IPS DF 19.7 (cell line): Measurements from ENCODE around the gene TASP1.
"Not testable (repeated sequence)": the region's sequence is repeated elsewhere in the genome, so short reads cannot be mapped to it uniquely, and the experiment has no call there.

Experiments
- DNase-seq: peaks from one replicate; pipeline ENCODE4 v3.0.0-alpha.2; 2013; ENCODE audit warnings: low read depth, low spot score

TASP1 gene

DNA sequence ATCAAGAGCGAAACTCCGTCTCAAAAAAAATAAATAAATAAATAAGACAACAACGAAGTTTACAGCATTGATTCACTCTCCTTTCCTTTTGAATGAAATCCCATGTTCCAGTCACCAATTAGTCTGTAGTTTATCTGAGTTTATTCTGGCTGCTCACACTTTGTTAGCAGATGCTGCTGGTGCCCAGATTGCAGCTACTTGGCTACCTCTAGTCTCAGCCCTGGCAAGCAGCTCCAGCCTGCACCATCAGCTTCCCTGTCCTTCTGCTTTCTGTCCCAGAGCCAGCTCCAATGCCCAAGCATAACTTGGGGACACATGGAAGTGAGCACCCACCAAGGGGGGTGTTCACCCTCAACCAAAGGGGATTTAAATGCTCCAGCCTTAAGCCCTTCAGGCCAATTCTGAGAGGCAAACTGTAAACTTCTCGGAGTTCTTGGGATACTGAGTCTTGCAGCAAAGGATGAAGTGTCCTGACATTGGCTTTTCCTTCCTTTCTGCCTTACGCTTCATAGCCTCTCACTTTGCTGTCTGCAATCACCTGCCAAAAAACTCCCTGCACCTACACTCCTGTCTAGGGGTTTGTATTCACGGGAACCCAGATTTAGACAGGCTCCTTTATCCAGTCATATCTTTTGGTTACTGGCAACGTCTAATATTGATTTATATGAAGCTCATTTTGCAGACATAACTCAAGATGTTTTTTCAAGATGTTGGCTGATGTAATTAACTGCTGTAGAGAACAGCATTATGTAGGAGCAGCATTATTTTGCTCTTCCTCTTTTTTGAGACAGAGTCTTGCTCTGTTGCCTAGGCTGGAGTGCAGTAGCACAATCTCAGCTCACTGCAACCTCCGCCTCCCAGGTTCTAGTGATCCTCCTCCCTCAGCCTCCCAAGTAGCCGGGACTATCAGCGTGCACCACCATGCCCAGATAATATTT is 9.8 kb upstream of the TASP1 start:
- DNase-seq: no peak

DNA sequence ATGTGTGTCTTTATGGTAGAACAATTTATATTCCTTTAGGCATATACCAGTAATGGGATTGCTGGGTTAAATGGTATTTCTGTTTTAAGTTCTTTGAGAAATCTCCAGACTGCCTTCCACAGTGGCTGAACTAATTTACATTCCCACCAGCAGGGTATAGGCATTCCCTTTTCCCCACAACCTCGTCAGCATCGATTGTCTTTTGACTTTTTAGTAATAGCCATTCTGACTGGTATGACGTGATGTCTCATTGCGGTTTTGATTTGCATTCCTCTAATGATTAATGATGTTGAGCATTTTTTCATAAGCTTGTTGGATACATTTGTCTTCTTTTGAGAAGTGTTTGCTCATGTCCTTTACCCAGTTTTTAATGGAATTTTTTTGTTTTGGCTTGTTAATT is 5.3 kb upstream of the TASP1 start:
- DNase-seq: no peak

DNA sequence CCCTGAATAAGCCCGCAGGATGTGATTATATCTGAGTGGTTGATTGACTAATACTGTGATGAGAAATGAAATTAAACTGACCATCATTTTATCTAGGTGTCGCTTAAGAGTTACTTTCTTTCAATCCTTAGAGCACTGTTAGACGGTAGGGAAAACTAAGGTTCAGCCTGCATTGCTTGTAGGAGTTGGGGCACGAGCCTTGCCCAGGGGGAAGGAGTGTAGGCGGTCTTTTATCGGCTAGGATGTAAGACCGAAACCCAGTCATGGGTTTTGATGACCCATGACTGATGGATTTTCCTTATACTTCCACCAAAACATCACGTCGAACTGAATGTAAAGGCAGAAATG is 392 bp upstream of the TASP1 start:
- DNase-seq: no peak

DNA sequence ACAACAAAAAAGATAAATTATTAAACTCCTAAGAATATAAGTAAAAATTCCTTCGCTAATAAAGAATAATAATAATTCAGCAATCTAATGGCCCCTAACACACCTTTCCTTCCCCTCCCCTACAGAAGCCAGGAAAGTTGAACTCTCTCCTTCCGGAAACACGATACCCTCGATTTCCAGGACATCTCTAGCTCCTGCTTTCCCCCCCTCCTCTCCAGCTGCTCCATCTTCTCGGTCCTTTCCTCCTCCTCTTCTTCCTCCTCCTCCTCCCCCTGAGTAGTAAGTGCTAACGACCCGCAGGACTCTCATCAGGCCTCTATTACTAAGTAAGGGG is 603 bp downstream of the TASP1 start:
- DNase-seq: no peak

DNA sequence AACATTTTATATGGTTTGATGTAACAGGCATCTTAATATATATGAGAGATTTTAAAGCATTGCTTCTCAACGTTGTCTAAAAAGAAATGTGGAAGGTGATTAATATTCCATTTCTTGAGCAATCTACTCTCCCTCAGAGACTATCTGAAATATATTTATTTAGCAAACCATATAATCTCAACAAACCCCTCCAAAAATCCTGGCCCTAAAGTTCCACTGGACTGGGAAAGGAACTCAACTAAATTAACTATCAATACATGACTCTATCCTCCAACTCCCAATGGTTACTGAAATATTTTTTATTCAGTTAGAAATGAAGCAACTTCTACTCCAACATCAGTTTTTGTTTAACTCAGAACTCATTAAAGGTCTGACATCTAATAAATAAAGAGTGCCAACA is 6.3 kb downstream of the TASP1 start:
- DNase-seq: no peak

GRCh38 chr20:13627525-13627924 is 11.2 kb downstream of the TASP1 start:
- not testable (repeated sequence) for DNase-seq

DNA sequence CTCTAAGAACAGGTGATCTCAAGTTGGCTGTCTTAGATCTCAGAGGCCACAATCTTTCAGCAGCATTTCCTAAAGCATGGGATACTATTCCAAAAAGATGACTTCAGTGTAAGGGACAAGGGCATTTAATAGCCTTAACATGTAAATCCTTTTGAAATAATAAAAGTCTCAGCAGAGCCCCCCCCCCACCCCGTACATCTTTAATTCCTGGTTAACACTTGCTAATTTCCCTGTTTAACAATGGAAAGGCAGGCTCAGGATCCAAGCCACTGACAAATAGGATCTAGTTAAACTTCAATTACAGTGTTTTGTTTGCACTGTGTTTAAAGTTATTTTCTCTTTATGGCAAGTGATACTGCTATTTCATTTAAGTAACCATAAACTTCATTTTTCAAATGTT is 12.0 kb downstream of the TASP1 start:
- no peak for DNase-seq

DNA sequence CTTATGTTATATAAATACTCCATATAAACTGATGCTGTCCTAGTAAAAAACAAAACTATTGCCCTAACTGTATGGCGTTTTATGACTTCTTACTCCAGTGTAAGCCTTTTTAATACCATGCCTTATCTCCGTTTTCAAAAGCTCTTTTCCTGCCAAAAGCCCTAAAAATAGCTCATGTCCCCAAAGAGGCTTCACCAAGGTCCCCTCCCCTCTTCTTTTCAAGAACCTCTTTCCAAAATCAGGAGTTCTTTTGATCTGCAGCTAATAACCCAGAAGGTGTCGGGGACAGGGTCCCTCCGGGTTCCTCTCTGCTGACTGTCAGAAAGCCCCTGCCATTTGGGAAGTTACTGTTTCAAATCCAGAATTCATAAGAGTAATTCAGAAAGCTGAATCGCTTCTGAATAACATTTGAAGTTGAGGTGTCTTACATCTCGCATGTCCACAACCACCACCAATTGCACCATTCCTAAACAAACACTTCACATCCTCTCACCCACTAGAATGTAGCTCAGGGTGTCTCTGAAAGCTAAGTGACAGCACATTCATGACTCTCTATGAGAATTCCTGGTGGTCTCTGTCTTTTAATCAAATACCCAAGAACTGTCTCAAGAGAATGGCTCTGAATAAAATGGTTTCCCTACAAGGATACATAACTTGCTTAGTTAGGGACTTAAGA is 13.3 kb downstream of the TASP1 start:
- no peak for DNase-seq

DNA sequence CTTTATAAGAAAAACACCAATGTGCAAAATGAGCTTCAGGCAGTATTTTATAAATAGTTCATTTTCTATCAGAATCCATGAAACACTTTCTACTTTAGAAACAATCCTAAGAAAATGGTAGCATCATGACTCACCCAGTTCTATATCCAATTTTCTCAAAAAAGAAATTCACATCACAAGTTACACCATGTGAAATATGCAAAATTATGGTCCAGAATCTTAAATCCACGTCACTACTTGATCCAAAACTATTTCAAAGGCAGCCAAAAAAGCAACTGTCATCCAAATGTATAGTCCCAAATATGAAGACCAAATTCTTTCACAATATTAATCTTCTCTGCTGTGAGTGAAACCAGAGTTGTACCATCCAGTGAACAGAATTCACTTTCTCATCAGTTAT is 19.3 kb downstream of the TASP1 start:
- not testable (repeated sequence) for DNase-seq

GRCh38 chr20:13618456-13618855 is 20.3 kb downstream of the TASP1 start:
- DNase-seq: not testable (repeated sequence)

DNA sequence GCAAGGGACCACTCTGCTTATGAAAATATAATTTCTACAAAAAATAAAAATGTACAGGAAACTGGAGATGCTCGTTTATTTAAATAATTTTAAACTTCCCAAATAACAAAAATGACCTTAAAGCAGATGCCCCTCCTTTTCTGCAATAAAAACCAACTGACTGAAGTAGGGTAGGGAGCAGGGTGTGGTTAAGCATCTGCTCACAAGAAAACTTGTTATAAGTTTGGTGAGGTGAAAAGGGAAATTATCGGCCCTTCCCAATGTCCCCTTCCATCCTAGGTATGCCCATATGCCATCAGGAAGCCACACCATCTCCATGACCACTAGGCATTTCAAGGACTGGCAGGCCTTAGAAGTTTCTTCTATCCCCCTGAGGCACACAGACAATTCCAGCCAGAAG is 21.1 kb downstream of the TASP1 start:
- DNase-seq: not testable (repeated sequence)

- DNase-seq: not testable (repeated sequence)
Measured at GRCh38 chr20:13616713-13617112, 22.0 kb downstream of the TASP1 start.

DNA sequence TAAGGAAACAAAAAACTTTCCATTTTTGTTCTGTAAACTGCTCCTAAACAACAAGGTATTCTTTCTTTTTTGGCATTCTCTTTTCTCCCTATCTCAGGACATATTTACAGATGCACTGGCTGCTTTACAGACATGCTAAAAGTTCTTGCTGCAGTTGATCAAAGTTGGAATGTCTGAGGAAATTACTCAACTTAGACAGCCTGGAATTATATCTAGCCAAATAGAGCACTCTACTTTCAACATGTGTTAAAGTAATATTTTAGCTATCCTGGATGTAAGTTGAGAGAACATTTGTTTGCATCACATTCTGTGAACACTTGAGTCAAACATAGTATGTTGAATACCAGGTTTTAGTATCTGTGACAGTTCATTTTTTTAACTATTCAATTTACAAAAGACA is 24.8 kb downstream of the TASP1 start:
- DNase-seq: no peak

GRCh38 chr20:13611611-13612125 is 27.1 kb downstream of the TASP1 start:
- DNase-seq: no peak

- DNase-seq: no peak
Measured at GRCh38 chr20:13610184-13610583, 28.5 kb downstream of the TASP1 start.

- no peak for DNase-seq
Measured at GRCh38 chr20:13608066-13608465, 30.7 kb downstream of the TASP1 start.

GRCh38 chr20:13593423-13593822 is 45.3 kb downstream of the TASP1 start:
- DNase-seq: not testable (repeated sequence)

DNA sequence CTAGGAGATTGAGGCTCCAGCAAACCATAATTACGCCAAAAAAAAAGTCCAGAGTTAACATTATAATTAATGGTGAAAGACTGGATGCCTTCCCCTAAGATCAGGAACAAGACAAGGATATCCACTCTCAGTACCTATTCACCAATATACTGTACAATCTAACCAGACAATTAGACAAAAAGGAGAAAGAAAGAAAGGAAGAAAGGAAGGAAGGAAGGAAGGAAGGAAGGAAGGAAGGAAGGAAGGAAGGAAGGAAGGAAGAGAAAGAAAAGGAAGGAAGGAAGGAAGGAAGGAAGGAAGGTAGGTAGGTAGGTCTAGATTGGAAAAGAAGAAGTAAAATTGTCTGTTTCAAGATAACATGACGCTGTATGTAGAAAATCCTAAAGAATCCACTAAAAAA is 50.7 kb downstream of the TASP1 start:
- no peak for DNase-seq

GRCh38 chr20:13587370-13587769 is 51.4 kb downstream of the TASP1 start:
- DNase-seq: no peak

GRCh38 chr20:13586133-13586532 is 52.6 kb downstream of the TASP1 start:
- DNase-seq: no peak

- no peak for DNase-seq
Measured at GRCh38 chr20:13581451-13581850, 57.3 kb downstream of the TASP1 start.

DNA sequence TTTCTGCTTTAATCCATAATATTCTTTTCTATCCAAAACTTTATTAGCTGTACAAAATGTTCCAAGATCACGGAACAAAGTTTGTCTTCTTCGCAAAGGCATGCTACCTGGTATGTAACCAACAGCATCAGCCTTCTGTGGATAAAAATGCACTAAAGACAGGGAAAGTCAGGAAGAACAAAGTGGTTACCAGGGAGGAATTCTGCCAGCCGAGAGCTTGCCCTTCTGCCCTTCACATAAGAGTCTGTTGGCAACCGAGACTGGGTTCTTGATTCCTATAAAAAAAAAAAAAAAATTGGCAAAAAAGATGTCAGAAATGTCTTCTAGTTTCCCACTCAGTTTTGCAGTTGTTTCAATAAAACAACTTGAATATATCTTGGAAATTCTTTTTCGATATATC is 58.0 kb downstream of the TASP1 start:
- no peak for DNase-seq

GRCh38 chr20:13574071-13574470 is 64.7 kb downstream of the TASP1 start:
- DNase-seq: no peak
